SK-N-SH treated with all-trans-retinoic acid at 6 μM for 48 hours (cell line): ENCODE data around the gene ARPC1B.
"Not testable (repeated sequence)": the region's sequence is repeated elsewhere in the genome, so short reads cannot be mapped to it uniquely, and the experiment has no call there.

ENCODE experiments used
- ARNTL ChIP-seq: fragments of 450-650 bp; formaldehyde crosslinking; IDR thresholded peaks from 2 replicates; pipeline ENCODE4 v1.5.0; 2020; ENCODE audit warnings: low read depth, mild to moderate bottlenecking, moderate library complexity, borderline replicate concordance
- RARB ChIP-seq: fragments of 250-450 bp; sonication (Bioruptor Pico); IDR thresholded peaks from 2 replicates; pipeline ENCODE4 v1.8.0; 2021; ENCODE audit warnings: mild to moderate bottlenecking, moderate library complexity
- SNAI2 ChIP-seq: fragments of 250-450 bp; sonication (Bioruptor Pico); IDR thresholded peaks from 2 replicates; pipeline ENCODE4 v1.5.0; 2020; ENCODE audit warnings: mild to moderate bottlenecking, moderate library complexity
- ZFP3 ChIP-seq: fragments of 250-450 bp; sonication (Bioruptor Pico); IDR thresholded peaks from 2 replicates; pipeline ENCODE4 v1.5.0; 2020; ENCODE audit warnings: mild to moderate bottlenecking, moderate library complexity
- ZFP30 ChIP-seq: fragments of 450-650 bp; formaldehyde crosslinking; IDR thresholded peaks from 2 replicates; pipeline ENCODE4 v1.5.0; 2022; ENCODE audit warnings: mild to moderate bottlenecking, moderate library complexity
- TF ChIP-seq, protein P1 (sequence below): fragments of 250-450 bp; sonication (Bioruptor Pico); IDR thresholded peaks from 2 replicates; pipeline ENCODE4 v1.8.0; 2020; ENCODE audit warnings: mild to moderate bottlenecking, moderate library complexity, borderline replicate concordance

DNA sequence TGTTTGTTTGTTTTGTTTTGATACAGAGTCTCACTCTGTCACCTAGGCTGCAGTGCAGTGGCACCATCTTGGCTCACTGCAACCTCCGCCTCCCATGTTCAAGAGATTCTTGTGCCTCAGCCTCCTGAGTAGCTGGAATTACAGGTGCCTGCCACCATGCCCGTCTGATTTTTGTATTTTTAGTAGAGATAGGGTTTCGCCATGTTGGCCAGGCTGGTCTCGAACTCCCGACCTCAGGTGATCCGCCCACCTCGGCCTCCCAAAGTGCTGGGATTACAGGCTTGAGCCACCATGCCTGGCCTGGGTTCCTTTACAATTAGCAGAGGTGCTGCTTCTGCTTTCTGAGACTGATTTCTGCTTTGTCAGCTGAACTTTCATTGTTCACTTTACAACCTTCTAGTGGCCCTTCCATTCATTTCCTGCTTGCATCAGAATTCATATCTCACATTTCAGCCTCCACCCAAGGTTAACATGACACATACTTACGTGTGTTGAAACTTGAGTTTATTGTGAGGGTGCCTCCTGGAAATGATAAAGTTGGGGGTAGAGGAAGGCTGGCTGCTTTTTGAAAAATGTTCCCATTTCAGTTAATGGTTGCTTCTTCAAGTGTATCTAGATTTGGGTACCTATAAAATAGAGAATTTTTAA is 44.1 kb upstream of the ARPC1B start:
- not testable (repeated sequence) for TF ChIP-seq SNAI2 (CRISPR knock-in tag); ARNTL; RARB; ZFP30 (CRISPR knock-in tag); ZFP3 (CRISPR knock-in tag)
- TF ChIP-seq, protein P1, sequence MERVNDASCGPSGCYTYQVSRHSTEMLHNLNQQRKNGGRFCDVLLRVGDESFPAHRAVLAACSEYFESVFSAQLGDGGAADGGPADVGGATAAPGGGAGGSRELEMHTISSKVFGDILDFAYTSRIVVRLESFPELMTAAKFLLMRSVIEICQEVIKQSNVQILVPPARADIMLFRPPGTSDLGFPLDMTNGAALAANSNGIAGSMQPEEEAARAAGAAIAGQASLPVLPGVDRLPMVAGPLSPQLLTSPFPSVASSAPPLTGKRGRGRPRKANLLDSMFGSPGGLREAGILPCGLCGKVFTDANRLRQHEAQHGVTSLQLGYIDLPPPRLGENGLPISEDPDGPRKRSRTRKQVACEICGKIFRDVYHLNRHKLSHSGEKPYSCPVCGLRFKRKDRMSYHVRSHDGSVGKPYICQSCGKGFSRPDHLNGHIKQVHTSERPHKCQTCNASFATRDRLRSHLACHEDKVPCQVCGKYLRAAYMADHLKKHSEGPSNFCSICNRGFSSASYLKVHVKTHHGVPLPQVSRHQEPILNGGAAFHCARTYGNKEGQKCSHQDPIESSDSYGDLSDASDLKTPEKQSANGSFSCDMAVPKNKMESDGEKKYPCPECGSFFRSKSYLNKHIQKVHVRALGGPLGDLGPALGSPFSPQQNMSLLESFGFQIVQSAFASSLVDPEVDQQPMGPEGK: not testable (repeated sequence)
